Thyroid gland (tissue), 4 donors: ENCODE measurements around the gene RELA.

Source experiments
- CTCF ChIP-seq, 6 experiments: fragments of 200-600 bp in 3 of 6; fragments of 450-650 bp in 3 of 6; sonication (generic) in 3 of 6; IDR thresholded peaks; one replicate each; pipeline ENCODE4 v1.5.1; 2016 to 2019; ENCODE audit warnings: antibody characterized with exemption in 6 of 6, mild to moderate bottlenecking in 2 of 6, inconsistent platforms in 1 of 6, moderate library complexity in 1 of 6
- POLR2A ChIP-seq, 2 donors: fragments of 450-650 bp; IDR thresholded peaks; one replicate each; pipeline ENCODE4 v1.6.1; 2017; ENCODE audit warnings: antibody characterized with exemption in 2 of 2, mild to moderate bottlenecking in 2 of 2, moderate library complexity in 1 of 2

GRCh38 chr11:65630215-65630614 is 32.5 kb downstream of the RELA start:
- no peak for TF ChIP-seq CTCF (IDR thresholded peaks at IDR 0.05)
- no peak for TF ChIP-seq POLR2A (IDR thresholded peaks at IDR 0.05)
